ENCODE measurements around the gene SOWAHB.

The SOWAHB gene, protein sequence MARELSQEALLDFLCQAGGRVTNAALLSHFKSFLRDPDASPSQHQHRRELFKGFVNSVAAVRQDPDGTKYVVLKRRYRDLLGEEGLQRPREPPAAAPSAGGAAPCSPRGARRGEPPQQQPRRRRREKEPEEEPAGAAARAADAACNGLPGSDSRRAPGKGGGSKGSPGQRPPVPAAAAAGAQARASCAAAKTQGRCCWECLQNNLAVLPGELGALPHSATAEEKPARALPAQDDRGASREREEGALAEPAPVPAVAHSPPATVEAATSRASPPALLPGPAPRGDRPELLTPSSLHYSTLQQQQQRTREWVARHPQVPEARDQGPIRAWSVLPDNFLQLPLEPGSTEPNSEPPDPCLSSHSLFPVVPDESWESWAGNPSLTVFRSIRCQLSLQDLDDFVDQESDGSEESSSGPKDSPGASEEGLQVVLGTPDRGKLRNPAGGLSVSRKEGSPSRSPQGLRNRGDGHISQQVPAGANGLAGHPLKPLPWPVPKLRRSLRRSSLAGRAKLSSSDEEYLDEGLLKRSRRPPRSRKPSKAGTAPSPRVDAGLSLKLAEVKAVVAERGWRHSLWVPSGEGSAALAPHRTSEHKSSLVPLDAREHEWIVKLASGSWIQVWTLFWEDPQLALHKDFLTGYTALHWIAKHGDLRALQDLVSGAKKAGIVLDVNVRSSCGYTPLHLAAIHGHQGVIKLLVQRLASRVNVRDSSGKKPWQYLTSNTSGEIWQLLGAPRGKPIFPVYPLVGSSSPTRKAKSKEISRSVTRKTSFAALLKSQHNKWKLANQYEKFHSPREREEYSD
- 0.11 to 0.19 (median 0.14) reads per million in 3 experiments for total RNA-seq

DNA sequence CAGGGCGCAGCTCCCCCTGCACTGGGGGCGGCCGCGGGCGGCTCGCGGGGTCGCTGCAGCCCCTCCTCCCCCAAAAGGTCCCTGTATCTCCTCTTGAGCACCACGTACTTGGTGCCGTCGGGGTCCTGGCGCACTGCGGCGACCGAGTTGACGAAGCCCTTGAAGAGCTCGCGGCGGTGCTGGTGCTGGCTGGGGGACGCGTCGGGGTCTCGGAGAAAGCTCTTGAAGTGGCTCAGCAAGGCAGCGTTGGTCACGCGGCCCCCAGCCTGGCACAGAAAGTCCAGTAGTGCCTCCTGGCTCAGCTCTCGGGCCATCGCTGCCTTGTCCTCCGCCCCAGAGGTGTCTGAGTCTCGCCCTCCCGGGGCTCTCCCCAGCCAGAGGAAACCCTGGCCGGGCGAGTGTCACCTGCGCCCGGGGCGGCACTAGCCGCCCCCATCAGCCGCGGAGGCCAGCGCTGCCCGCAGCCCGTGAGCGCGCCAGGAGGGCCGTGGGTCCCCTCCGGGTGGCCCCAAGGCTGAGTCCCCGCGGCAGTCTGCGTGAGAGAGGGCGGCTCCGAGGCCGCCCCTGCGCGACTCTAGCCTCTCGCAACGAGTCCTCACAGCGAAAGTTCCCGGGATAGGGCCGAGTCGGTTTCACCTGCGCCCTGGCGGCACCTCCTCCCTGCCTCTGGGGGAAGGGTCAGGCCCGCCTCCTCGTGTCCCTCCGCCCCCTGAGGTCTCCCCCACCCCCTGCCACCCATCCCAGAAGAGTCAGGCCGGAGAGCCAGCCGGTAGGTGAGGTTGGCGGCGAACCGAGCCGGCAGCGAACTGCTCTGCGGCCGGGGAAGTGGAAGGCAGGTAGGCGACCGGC lies at the start of gene SOWAHB:
TSS of gene SOWAHB (minus strand) at position 609 of the 849 bp plus-strand sequence. CDS start at position 314, 295 bp downstream.
- DNase-seq = peak; percentile 19

DNA sequence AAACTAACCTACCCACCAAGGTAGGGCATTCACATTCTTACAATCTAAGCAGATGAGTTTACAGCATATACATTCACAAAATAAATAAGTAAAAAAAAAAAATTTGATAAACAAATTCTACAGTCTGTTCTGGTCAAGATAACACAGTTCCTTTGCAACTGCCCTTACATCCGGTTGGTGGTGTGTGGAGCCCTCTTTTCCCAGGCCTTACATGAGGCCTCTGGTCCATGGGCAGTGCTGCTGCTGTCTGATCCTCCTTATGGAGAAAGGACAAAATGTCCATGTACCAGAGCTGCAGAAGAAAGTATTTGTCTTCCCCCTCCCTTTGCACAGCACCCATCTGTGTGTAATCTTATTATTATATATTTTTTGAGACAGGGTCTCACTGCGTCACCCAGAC lies 49.4 kb upstream of the SOWAHB start:
- DNase-seq = no peak

DNA sequence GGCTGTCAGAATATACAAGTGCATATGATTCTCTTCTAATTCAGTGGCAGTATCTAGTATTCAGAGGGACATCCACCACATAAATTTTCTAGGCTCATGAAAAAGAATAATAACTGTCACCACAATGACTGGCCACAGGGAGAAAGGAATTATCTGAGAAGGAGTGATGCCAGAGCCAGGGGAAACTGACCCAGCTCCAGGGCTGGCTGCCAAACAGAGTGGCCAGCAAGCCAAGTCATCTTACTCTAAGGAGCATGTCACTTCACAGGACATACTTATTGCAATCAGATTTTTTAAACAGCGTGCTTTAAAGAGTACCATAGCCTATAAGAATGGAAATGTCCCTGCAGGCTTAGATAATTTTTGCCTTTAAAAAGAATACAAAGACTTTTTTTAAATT lies 45.8 kb upstream of the SOWAHB start:
- DNase-seq = no peak

DNA sequence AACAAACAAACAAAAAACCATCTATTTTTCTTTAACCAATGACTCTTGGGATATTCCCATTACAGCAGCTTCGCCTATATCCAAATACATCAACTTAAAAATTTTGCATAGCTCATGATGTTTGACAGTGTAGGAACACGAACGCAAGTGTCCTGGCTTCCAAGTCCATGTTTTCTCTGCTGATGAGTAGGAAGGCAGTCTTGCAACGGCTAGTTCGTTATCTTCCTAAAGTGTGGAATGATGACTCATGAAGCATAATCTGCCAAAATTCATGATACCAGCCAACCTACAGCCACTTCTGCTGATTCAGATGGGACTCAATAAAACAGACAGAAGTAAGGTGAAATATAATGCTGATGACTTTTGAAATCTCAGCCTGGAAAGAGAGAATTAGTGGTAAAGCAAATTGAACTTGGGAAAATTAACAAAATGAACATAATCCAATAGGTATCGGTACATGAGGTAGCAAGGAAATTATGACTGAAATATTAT lies 45.2 kb upstream of the SOWAHB start:
- no peak for DNase-seq

DNA sequence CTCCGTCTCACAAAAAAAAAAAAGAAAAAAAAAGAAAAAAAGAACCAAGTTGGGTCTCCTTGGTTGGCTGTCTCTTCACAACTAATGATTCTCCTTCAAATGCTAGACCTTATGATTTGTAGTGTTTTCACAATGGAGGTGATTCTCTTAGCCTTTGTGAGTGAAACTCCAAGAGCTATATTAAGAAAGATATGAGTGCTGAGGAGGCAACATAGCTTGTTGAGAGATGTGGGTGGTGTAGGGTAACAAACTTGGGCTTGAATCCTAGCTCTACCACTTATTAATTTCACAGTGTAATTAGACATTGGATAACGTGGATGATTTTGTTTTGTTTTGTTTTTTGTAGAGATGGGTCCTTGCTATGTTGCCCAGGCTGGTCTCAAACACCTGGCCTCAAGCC lies 41.2 kb upstream of the SOWAHB start:
- no peak for DNase-seq

DNA sequence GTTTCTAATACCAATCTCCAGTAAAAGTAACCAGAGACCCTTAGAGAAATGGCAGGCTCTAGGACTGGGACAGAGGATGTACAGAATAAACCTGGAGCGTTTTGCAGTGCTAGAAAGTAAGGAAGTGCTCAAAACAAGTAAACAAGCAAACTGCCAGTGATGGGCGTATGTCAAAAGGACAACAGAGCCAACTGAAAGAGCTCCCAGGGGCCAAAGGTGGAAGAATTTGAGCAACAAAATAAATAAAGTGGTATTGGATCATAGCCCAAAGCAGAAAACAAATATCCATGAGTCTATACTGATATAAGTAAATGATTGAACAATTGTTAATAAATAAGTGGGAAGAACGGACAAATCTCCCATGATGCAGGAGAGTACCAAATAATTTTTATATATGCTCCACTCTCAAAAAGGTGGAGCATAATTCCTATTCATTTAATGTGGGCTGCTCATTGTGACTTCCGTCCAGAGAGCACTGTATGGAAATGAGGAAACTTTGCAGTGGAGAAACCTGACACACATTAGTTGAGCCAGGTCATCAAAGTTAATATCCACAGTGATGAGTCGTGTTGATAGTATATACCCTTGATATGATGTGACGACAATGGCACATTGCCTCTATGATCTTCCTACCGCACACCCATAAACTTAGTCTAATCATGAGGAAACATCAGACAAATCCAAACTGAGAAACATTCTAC lies 33.8 kb upstream of the SOWAHB start:
- DNase-seq = no peak

DNA sequence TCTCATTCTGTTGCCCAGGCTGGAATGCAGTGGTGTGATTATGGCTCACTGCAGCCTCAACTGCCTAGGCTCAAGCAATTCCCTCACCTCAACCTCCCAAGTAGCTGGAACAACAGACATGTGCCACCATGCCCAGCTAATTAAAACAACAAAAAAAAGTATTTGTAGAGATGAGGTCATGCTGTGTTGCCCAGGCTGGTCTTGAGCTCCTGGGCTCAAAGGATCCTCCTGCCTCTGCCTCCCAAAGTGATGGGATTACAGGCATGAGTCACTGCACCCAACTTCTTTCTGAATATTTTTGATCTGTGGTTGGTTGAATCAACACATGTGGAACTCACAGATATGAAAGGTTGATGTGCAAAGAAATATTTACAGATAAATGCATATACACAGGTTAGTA lies 33.1 kb upstream of the SOWAHB start:
- DNase-seq = no peak

DNA sequence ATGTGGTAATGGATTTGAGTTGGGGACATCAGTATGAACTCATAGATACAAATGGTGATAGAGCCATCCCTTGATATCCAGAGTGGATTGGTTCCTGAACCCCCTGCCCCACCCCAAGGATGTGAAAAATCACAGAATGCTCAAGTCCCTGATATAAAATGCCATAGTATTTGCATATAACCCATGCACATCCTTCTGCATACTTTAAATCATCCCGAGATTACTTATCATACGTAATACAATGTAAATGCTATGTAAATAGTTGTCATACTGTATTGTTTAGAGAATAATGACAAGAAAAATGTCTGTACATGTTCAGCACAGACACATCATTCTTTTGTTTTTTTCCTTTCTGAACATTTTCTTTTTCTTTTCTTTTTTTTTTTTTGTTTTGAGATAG lies 32.7 kb upstream of the SOWAHB start:
- DNase-seq = no peak

DNA sequence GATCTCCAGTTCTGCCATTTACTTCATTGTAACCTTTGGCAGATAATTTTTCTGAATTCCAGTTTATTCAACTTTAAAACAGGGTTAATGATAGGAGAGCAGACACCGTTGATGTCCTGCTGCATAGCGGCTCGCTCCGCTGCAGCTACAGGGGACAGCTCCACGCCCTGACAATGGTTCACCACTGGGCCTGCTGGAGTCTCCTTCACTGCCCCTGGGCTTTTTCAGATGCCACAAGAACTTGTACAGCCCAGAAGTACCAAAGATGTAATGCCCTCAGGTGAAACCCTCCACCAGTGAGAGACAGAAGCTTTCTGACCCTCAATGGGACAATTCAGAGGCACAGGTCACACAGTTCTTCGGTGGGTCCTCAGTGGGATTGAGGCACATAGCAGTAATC lies 28.9 kb upstream of the SOWAHB start:
- DNase-seq = no peak

DNA sequence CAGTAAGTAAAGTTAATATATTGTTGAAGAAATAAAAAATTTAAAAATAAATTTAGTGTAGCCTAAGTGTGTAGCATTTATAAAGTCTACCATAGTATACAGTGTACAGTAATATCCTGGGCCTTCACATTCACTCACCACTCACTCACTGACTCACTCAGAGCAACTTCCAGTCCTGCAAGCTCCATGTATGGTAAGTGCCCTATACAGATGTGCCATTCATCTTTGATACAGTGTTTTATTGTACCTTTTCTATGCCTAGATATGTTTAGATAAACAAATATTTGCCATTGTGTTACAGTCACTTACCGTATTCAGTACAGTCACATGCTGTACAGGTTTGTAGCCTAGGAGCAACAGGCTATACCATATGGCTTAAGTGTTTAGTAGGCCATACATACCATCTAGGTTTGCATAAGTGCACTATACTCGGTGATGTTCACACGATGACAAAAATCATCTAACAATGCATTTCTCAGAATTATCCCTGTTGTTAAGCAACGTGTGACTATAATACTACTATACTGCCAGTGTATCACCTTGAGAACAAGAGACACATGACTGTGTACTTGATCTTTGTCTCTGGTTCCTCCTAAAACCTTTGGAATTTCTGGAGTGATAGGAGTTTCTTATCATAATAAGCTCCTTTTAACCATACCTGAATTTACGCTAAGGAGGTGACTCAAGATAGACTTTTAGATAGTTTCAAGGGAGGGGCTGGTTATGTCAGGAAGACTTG lies 25.8 kb upstream of the SOWAHB start:
- no peak for DNase-seq

DNA sequence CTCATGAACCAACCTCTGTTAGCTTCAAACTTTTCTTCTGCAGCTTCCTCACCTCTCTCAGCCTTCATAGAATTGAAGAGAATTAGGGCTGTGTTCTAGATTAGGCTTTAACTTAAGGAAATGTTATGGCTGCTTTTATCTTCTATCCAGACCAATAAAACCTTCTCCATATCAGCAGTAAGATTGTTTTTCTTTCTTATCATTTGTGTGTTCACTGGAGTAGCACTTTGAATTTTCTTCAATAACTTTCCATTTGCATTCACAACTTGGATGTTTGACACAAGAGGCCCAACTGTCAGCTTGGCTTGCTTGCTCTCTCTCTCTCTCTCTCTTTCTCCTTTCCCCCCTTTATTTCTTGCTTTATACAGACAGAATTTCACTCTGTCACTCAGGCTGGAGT lies 22.8 kb upstream of the SOWAHB start:
- DNase-seq = no peak

DNA sequence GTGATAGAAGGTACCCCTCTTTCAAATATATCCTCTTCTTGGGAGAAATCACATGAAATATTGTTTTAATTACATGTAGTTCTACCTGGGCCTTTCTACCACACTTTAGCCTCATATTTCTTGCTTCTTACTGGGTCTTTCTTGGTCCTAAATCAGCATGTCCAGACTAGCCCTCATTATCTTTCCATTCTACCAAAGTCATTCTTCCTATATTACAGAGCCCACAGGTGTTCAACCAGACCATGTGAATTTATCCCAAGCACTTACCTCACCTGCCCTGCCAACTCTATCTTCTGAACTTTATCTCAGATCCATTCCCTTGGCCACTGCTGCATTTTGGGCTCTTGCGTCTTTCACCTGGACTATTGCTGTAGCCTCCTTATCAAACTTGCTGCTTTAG lies 11.8 kb upstream of the SOWAHB start:
- DNase-seq = no peak

DNA sequence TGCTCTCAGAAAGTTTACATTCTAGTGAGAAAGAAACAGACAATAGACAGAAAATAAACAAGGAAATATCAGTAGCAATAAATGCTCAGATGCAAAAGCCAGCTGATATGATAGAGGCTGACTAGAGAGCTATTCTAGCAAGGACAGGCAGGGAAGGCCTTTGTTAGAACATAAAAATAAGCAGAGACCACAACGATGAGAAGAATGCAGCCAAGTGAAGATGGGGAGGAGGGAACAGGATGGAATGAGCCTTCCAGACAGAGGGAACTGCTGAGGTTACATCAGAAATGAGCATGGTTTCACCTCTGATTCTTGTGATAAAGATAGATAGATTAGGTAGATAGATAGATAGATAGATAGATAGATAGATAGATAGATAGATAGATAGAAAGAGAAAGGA lies 7.6 kb upstream of the SOWAHB start:
- no peak for DNase-seq

DNA sequence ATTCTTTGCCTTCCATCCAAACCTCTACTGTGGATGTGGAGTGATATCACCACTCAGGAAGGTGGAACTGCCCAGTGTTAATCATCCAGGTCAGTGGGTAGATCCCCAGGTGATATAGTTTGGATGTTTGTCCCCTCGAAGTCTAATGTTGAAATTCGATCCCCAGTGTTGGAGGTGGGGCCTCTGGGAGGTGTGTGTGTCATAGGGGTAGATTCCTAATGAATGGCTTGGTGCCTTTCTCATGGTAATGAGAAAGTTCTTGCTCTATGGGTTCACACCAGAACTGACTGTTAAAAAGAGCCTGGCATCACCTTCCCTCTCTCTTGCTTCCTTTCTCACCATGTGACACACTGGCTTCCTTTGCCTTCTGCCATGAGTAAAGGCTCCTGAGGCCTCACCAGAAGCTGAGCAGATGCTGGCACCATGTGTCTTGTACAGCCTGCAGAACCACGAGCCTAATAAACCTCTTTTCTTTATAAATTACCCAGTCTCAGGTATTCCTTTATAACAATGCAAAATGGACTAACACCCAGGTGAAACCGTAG lies 6.8 kb upstream of the SOWAHB start:
- DNase-seq = no peak

DNA sequence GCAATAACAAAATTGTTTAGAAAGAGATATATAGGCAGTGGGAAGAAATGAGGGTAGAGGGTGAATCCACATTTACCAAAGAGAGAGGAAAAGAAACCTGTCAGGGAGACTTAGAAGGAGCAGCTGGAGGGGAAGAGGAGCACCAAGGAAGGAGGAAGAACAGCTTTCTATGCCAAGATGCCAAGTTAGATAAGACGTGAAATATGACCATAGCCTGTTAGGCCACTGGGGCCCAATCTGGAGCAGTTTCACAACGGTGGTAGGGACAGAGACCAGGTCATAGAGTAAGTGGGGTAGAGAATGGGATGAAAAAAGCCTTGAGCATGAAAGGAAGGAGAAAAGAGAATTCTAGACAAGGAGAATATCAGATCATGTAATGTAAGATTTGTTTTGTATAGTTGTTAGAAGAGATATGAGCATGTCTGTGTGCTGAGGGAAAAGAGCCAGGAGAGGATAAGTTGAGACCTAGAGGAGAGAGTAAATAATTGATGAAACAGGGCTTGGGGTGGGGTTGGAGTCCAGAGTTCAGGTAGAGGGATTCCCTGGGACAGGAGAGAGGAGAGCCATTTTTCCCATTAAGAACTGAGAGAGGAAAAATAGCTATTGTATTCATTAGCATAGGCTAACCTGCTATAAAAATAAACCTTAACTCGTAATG lies 4.4 kb upstream of the SOWAHB start:
- DNase-seq = no peak

DNA sequence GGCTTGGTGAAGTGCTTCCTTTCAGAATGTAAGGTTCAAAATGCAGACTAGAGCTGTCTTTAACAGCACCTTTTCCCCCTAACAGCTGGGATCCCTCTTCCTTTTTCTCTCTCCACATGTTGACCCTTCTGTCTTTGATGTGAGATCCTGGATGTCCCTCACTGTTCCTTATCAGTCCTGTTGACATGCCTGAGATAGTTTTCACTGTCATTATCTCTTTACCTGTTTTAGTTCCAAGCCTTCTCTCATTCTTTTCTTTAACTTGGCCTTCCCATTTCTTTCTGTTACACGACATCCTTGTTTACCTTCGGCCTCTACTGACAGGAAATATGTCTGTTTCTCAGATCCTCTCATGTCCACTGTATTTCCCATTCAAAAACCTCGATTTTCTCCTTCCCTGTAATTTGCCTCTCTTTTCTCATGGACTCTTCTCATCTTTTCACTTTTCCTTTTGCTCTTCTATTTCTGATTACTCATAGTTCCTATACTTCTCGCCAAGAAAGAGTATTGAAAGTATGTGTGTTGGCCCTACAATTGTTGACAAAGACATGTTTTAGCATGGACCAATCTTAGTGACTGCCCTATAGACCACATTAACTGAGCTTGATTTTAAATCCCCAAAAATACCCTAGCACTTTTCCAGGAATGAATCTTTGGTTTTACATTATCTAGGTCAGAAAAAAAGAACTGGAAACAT lies 1.2 kb upstream of the SOWAHB start:
- DNase-seq = no peak

DNA sequence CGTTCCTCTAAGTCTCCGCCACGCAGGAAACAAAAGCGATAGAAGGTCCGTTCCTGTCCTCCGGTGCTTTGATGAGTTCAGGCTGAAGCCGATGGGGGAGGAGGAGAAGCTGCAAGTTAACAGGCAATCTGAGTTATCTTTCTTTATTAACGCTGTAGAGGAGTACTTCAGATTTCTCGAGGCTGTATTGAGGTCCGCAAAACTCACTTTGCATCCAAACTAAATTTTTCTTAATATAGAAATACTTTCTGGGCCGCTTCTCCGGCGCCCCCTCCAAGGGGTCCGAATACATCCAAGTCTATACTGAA lies 395 bp upstream of the SOWAHB start:
- no peak for DNase-seq

DNA sequence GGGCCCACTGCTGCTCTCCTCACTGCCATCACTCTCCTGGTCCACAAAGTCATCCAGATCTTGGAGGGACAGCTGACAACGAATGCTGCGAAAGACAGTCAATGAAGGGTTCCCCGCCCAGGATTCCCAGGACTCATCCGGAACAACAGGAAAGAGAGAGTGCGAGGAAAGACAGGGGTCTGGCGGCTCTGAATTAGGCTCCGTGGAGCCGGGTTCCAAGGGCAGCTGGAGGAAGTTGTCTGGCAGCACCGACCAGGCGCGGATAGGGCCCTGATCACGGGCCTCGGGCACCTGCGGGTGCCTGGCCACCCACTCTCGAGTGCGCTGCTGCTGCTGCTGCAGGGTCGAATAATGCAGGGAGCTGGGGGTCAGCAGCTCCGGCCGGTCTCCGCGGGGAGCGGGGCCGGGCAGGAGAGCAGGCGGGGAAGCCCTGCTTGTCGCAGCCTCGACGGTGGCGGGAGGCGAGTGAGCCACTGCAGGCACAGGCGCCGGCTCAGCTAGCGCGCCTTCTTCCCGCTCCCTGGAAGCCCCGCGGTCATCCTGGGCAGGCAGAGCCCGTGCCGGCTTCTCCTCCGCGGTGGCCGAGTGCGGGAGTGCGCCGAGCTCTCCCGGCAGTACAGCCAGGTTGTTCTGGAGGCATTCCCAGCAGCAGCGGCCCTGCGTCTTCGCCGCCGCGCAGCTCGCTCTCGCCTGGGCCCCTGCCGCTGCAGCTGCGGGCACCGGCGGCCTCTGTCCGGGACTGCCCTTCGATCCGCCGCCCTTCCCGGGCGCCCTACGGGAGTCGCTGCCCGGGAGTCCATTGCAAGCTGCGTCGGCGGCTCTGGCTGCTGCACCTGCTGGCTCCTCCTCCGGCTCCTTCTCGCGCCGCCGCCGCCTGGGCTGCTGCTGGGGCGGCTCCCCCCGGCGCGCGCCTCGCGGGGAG lies 1.1 kb downstream of the SOWAHB start:
- DNase-seq = peak; percentile 22

DNA sequence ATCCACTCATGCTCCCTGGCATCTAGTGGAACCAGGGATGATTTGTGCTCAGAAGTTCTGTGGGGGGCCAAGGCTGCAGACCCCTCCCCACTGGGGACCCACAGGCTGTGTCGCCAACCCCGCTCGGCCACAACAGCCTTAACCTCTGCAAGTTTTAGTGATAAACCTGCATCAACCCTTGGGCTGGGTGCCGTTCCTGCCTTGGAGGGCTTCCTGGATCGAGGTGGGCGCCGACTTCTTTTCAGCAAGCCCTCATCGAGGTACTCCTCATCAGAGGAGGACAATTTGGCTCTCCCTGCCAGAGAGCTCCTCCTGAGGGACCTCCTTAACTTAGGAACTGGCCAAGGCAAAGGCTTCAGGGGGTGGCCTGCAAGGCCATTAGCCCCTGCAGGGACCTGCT lies 1.9 kb downstream of the SOWAHB start:
- DNase-seq = no peak
